Measurements from ENCODE around the gene MAGI2.

MAGI2 gene

DNA sequence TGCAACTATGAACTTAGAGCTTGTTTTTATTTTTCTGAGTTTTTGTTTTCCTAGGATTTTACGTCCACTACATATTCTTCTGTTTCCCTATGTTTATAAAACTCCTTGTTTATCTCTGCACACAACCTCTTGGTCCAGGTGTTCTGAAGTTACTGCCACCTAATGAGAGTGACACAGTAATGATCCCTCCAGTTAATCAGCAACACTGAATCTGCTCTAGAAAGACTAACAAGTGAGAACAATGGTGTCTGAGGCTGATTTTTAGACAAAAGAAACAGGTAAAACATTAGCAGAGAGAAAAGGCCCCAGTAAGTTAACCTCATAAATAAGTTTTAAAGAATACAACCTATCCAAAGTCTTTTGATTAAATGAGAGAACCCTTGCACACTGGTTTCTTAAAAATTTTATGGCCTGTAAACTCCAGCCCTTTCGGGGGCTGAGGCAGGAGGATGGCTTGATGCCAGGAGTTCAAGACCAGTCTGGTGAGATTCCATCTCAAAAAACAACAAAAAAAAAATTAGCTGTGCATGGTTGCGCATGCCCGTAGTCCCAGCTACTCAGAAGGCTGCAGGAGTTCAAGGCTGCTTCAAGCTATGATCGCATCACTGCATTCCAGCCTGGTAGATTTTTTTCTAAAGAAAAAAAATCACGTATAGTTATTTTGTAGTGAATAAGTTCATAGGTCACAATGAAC, 397.6 kb downstream of the MAGI2 start:
- DNase-seq (ENCODE audit: low read depth), result no peak
- in situ Hi-C loops (cut with HindIII; ENCODE audit: low sequenced_read_pairs), result no loop called here
- no peak overlapping the region for H3K4me3 ChIP-seq (ENCODE audit: low read depth, low read length)
- TF ChIP-seq, protein P1, sequence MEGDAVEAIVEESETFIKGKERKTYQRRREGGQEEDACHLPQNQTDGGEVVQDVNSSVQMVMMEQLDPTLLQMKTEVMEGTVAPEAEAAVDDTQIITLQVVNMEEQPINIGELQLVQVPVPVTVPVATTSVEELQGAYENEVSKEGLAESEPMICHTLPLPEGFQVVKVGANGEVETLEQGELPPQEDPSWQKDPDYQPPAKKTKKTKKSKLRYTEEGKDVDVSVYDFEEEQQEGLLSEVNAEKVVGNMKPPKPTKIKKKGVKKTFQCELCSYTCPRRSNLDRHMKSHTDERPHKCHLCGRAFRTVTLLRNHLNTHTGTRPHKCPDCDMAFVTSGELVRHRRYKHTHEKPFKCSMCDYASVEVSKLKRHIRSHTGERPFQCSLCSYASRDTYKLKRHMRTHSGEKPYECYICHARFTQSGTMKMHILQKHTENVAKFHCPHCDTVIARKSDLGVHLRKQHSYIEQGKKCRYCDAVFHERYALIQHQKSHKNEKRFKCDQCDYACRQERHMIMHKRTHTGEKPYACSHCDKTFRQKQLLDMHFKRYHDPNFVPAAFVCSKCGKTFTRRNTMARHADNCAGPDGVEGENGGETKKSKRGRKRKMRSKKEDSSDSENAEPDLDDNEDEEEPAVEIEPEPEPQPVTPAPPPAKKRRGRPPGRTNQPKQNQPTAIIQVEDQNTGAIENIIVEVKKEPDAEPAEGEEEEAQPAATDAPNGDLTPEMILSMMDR (IDR thresholded peaks at IDR 0.05; ENCODE audit: low read depth, low read length, missing control alignments), result no peak

DNA sequence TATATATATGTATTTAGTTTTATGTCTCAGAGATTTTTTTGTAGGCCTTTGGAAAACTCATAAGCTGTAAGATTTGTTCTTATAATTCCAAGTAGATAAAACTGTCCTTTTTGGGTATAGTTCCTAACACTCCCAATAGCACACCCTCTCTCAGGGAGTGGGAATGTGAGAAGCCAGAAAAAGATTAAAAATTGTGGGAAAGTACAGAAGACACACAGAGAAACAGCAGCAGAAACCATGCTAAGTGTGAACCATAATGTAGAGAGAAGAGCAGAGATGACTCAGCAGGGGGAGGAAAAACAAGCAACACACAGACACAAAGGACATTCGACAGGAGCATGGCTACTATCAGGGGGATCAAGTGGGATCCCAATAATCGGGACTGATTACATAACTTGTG, 401.6 kb downstream of the MAGI2 start:
- in situ Hi-C loops (cut with HindIII; ENCODE audit: low sequenced_read_pairs), result no loop called here
- TF ChIP-seq, protein P1 (IDR thresholded peaks at IDR 0.05; ENCODE audit: low read depth, low read length, missing control alignments), result no peak
- no peak for DNase-seq (ENCODE audit: low read depth)
- H3K4me3 ChIP-seq (ENCODE audit: low read depth, low read length), result no peak overlapping the region

DNA sequence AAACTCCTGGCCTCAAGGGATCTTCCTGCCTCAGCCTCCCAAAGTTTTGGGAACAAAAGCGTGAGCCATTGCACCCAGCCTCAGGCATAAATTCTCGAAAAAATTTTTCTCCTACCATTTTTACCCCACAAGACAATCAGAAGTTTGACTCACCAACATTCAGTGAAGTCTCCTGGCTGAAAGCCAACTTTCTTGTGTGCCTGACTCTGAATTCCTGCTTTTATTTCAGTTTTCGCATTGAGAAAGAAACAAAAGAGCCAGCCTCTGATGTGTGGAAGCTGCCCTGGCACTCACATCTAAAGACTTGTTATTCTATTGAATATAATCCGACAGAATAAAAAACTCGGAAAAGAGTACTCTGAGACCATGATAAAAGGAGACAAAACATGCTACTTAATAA, 402.9 kb downstream of the MAGI2 start:
- TF ChIP-seq, protein P1 (IDR thresholded peaks at IDR 0.05; ENCODE audit: low read depth, low read length, missing control alignments), result no peak
- peak; percentile 70 for DNase-seq (ENCODE audit: low read depth)
- no peak overlapping the region for H3K4me3 ChIP-seq (ENCODE audit: low read depth, low read length)
- in situ Hi-C loops (cut with HindIII; ENCODE audit: low sequenced_read_pairs), result no loop called here

DNA sequence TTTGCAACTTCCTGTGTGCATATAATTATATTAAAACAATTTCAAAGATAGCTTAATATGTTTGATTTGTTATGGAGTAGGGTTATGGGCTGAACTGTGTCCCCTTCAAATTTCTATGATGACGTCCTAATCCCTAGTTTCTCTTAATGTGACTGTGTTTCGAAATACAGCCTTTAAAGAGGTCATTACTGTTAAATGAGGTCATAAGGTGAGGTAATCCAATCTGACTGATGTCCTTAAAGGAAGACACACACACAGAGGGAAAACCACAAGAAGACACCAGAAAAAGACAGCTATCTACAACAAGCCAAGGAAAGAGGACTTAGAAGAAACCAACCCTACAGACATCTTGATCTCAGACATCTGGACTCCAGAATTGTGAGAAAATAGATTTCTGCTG, 407.4 kb downstream of the MAGI2 start:
- DNase-seq (ENCODE audit: low read depth), result no peak
- in situ Hi-C loops (cut with HindIII; ENCODE audit: low sequenced_read_pairs), result no loop called here
- no peak overlapping the region for H3K4me3 ChIP-seq (ENCODE audit: low read depth, low read length)
- TF ChIP-seq, protein P1 (IDR thresholded peaks at IDR 0.05; ENCODE audit: low read depth, low read length, missing control alignments), result no peak

DNA sequence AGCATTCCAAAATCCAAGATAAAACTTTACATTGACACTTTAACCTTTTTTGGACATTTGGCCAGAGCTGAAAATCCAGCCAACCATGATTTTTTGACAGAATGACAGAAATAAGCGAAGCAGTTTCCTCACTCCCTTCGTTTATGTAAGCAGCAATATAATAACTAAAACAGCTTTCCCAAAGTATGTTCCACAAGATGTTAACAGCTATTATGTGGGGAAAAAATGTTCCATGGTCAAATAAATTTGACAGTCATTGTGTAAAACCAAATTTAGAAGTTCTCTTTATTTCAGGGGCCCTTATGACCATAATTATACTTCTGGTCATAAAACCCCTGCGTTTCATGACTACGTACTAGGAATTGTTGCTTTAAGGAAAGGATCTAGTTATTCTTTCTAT, 416.5 kb downstream of the MAGI2 start:
- no peak overlapping the region for H3K4me3 ChIP-seq (ENCODE audit: low read depth, low read length)
- TF ChIP-seq, protein P1 (IDR thresholded peaks at IDR 0.05; ENCODE audit: low read depth, low read length, missing control alignments), result no peak
- DNase-seq (ENCODE audit: low read depth), result no peak
- in situ Hi-C loops (cut with HindIII; ENCODE audit: low sequenced_read_pairs), result no loop called here

DNA sequence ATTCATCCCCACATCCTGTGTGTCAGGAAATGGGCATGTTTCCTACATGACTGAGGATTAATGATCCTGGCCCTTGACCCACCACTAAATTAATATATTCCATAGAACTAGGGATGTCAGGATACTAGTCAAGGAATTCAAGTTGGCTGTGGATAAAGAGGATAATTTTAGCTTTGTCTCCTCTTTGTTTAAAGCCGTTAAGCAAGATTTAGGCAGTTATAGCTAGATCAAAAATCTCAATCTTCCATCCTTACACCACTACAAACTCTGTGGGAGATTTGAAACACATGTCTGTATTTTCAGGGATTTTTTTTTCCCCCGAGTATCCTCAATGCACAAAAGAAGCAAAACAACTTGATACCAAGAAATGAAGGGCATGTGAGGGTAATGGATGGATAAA, 417.1 kb downstream of the MAGI2 start:
- no peak for DNase-seq (ENCODE audit: low read depth)
- in situ Hi-C loops (cut with HindIII; ENCODE audit: low sequenced_read_pairs), result no loop called here
- no peak overlapping the region for H3K4me3 ChIP-seq (ENCODE audit: low read depth, low read length)
- TF ChIP-seq, protein P1 (IDR thresholded peaks at IDR 0.05; ENCODE audit: low read depth, low read length, missing control alignments), result no peak

Measured in astrocyte of the cerebellum (primary cell).